Endodermal cell (in vitro differentiated cells): ENCODE results near the gene CLCA1. TPM values are rescaled to one million over a fixed set of nuclear protein-coding genes. Genes with fewer than 3 reads are reported as not detected.

Experiments
- DNase-seq: peaks from one replicate; pipeline ENCODE4 v3.0.0-alpha.2; 2017
- H3K27ac ChIP-seq: 2 replicates; pipeline ENCODE4 v1.5.1; 2013; ENCODE audit warnings: mild to moderate bottlenecking, low read depth, low read length, moderate library complexity
- H3K27me3 ChIP-seq: 2 replicates; pipeline ENCODE4 v1.6.1; 2013; ENCODE audit warnings: mild to moderate bottlenecking, low read length, moderate library complexity; ENCODE audit not compliant: insufficient read depth, control insufficient read depth, poor library complexity, severe bottlenecking
- H3K36me3 ChIP-seq: 2 replicates; pipeline ENCODE4 v1.7.0; 2013; ENCODE audit warnings: mild to moderate bottlenecking, low read length, moderate library complexity; ENCODE audit not compliant: control insufficient read depth, insufficient read depth
- H3K4me1 ChIP-seq: one replicate; pipeline ENCODE4 v1.7.0; 2013; ENCODE audit warnings: low read length; ENCODE audit not compliant: control insufficient read depth, insufficient read depth
- H3K4me3 ChIP-seq: 2 replicates; pipeline ENCODE4 v1.5.1; 2013; ENCODE audit warnings: mild to moderate bottlenecking, low read length, moderate library complexity
- H3K9ac ChIP-seq: 2 replicates; pipeline ENCODE4 v1.6.1; 2013; ENCODE audit warnings: mild to moderate bottlenecking, low read length, moderate library complexity; ENCODE audit not compliant: poor library complexity, severe bottlenecking; ENCODE audit errors: extremely low read depth
- H3K9me3 ChIP-seq: 2 replicates; pipeline ENCODE4 v1.6.1; 2013; ENCODE audit warnings: mild to moderate bottlenecking, low read length, moderate library complexity; ENCODE audit not compliant: control insufficient read depth
- H3K27ac Mint-ChIP-seq: 2 replicates; pipeline ENCODE4 v1.8.0; 2020; ENCODE audit warnings: mixed read lengths
- H3K27me3 Mint-ChIP-seq: 2 replicates; pipeline ENCODE4 v1.8.0; 2021; ENCODE audit warnings: mild to moderate bottlenecking, mixed read lengths; ENCODE audit not compliant: insufficient read depth
- H3K36me3 Mint-ChIP-seq: 2 replicates; pipeline ENCODE4 v1.8.0; 2020; ENCODE audit warnings: low read depth, mixed read lengths
- H3K4me1 Mint-ChIP-seq: 2 replicates; pipeline ENCODE4 v1.8.0; 2020; ENCODE audit warnings: mixed read lengths
- H3K4me3 Mint-ChIP-seq: 2 replicates; pipeline ENCODE4 v1.8.0; 2020; ENCODE audit warnings: mild to moderate bottlenecking, moderate library complexity, mixed read lengths
- H3K9me3 Mint-ChIP-seq: 2 replicates; pipeline ENCODE4 v1.8.0; 2020; ENCODE audit warnings: mild to moderate bottlenecking, mixed read lengths
- WGBS, 2 experiments: methylation state at CpG; one replicate each; pipeline versions ENCODE4 v1.1.5 to v1.1.7; 2013; ENCODE audit warnings: missing lambda C conversion rate in 2 of 2, mixed read lengths in 1 of 2; ENCODE audit not compliant: insufficient coverage in 1 of 2, insufficient read length in 1 of 2; 5-methylcytosine and 5-hydroxymethylcytosine counted together
- total RNA-seq, 2 donors: library from RNA; stranded (reverse); fragmentation: NEBNext Ultra II Directional in 1 of 2; extraction: Animal tissue kit (Norgen Biotek cat#: 25700) in 1 of 2; gene quantifications; 2 replicates in 1 of 2; 3 replicates in 1 of 2; pipeline ENCODE4 v1.2.1, GENCODE V29; 2021
- TF ChIP-seq, protein P1 (sequence below): fragments of 200-600 bp; sonication (generic); conservative IDR thresholded peaks from 2 replicates; pipeline ENCODE4 v1.5.0; 2021; ENCODE audit warnings: antibody characterized with exemption, mild to moderate bottlenecking

Gene CLCA1
- total RNA-seq, 2 donors from 2014 or later = 0.24 to 0.60 TPM

DNA sequence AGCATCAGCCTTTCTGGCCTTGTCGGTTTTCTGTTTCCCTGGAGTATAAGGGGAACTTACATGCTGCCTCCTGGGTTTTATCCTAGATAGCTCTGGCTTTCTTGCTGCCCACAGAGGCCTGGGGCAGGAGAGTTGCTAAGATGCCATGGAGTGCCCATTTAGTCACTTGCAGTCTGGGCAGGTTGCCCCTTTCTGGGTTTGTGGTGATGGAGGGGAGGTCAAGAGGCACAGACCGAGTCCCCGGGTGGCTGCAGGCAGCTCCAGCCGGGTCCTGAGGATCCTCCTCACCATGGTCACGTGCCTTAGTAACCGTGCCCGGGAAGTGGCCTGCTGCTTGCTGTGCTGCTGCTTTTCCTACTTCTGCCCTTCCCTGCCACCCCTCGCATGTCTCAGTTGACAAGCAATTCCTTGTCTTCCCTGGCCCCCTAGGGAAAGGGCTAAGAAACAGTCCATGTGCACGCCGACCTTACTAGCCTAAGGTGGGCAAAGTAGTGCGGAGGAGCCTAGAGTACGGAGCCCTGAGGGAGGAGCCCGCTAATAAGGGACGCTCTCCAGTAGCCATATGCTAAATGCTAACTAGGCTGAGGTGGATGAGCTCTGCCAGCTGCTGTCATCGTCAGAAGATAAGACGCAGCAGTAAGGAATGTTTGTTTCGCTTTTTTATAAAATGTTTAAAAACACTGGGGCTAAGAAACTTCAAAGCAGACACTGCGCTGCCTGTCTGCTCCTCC lies 34.8 kb downstream of the CLCA1 start:
- peak overlapping the region; percentile 39 for H3K9ac ChIP-seq
- 64 to 70% methylated on average over 11 to 18 of the region's 18 CpGs for WGBS, 2 experiments
- no peaks in the 10 kb centered on the region for H3K27me3 ChIP-seq
- Mint-ChIP-seq H3K36me3 (no peaks in the 10 kb centered on the region), H3K27ac (peak overlapping the region; percentile 99), H3K27me3 (peaks cover under 1% of the 10 kb centered on the region), H3K9me3 (no peaks in the 10 kb centered on the region), H3K4me3 (peak overlapping the region; percentile 80), H3K4me1 (peaks cover 43% of the 10 kb centered on the region)
- no peak overlapping the region for H3K27ac ChIP-seq
- no peaks in the 10 kb centered on the region for H3K36me3 ChIP-seq
- H3K4me3 ChIP-seq = peak overlapping the region; percentile 48
- peaks cover 3% of the 10 kb centered on the region for H3K9me3 ChIP-seq
- peaks cover 15% of the 10 kb centered on the region for H3K4me1 ChIP-seq
- TF ChIP-seq, protein P1, sequence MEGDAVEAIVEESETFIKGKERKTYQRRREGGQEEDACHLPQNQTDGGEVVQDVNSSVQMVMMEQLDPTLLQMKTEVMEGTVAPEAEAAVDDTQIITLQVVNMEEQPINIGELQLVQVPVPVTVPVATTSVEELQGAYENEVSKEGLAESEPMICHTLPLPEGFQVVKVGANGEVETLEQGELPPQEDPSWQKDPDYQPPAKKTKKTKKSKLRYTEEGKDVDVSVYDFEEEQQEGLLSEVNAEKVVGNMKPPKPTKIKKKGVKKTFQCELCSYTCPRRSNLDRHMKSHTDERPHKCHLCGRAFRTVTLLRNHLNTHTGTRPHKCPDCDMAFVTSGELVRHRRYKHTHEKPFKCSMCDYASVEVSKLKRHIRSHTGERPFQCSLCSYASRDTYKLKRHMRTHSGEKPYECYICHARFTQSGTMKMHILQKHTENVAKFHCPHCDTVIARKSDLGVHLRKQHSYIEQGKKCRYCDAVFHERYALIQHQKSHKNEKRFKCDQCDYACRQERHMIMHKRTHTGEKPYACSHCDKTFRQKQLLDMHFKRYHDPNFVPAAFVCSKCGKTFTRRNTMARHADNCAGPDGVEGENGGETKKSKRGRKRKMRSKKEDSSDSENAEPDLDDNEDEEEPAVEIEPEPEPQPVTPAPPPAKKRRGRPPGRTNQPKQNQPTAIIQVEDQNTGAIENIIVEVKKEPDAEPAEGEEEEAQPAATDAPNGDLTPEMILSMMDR = no peak
- peak; percentile 75 for DNase-seq

DNA sequence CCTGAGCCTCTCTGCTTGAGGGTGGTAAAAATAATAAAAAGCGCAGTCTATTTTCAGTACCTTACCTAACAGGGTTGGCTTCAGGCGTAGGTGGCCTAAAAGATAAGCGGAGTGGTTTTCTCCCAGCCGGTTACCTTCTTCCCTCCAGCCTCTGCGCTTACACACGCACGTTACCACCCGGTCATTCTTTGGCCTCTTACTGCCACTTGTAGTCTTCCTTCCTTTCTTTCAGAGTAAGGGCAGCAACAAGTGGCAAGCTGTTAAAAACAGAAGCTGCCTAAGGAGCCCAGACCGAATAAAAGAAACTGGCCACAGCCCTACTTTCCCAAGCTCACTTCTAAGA lies 35.4 kb downstream of the CLCA1 start:
- Mint-ChIP-seq H3K36me3 (no peaks in the 10 kb centered on the region), H3K4me3 (peak overlapping the region; percentile 80), H3K4me1 (peaks cover 43% of the 10 kb centered on the region), H3K27me3 (no peaks in the 10 kb centered on the region), H3K9me3 (no peaks in the 10 kb centered on the region), H3K27ac (peak overlapping the region; percentile 99)
- Histone ChIP-seq H3K27ac (no peak overlapping the region), H3K4me1 (peaks cover 15% of the 10 kb centered on the region), H3K9ac (no peak overlapping the region), H3K9me3 (peaks cover 3% of the 10 kb centered on the region), H3K27me3 (no peaks in the 10 kb centered on the region), H3K4me3 (no peak overlapping the region), H3K36me3 (no peaks in the 10 kb centered on the region)
- 87% methylated on average over 9 of the region's 9 CpGs; no CpG with 5 or more reads in 1 of the 2 experiments for WGBS, 2 experiments
- TF ChIP-seq, protein P1 = no peak
- peak; percentile 59 for DNase-seq

DNA sequence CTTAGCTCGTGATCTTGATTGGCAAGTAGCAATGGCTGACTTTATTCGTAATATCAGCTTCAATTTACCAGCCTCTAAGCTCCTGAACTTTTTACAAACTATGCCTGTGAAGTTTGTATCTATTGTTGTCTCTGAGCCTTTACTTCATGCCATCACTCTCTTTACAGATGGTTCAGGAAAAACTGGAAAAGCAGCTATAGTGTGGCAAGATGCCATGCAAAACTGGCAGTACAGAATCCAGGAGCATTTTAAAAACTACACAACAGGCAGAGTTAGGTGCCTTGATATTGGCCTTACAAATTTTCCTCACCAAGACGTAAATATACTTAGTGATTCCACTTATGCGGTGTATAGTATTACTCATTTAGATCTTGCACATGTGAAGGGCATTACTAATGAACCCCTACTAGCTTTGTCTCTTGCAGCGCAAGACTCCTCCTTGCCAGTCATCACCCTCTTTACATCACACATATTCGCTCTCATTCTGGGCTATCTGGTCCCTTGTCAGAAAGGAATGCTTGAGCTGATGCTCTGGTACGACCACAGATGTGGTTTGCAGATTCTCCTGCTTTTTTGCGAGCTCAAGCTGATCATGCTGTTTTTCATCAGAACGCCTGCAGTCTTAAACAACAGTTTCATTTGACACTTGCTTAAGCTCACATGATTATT lies 36.3 kb downstream of the CLCA1 start:
- WGBS, 2 experiments = 85 to 87% methylated on average over 7 to 9 of the region's 9 CpGs
- TF ChIP-seq, protein P1 = no peak
- no peak for DNase-seq
- Mint-ChIP-seq H3K36me3 (no peaks in the 10 kb centered on the region), H3K4me1 (peaks cover 43% of the 10 kb centered on the region), H3K27ac (no peak overlapping the region), H3K4me3 (no peak overlapping the region), H3K27me3 (no peaks in the 10 kb centered on the region), H3K9me3 (no peaks in the 10 kb centered on the region)
- Histone ChIP-seq H3K4me1 (peaks cover 15% of the 10 kb centered on the region), H3K27ac (no peak overlapping the region), H3K9ac (no peak overlapping the region), H3K4me3 (no peak overlapping the region), H3K9me3 (no peaks in the 10 kb centered on the region), H3K36me3 (no peaks in the 10 kb centered on the region), H3K27me3 (no peaks in the 10 kb centered on the region)
